H1 (cell line): ENCODE results near the gene PLEKHH2. TPM values are rescaled to one million over a fixed set of nuclear protein-coding genes. Genes with fewer than 3 reads are reported as not detected.

ENCODE experiments used
- CTCF ChIA-PET: fragments of 300-600 bp; sonication (Branson Sonifier 250); formaldehyde crosslinking; loops from one replicate; lab custom pipeline; 2021; ENCODE audit not compliant: partially characterized antibody; lab: Charles Lee
- POLR2A ChIA-PET: fragments of 300-600 bp; sonication (Branson Sonifier 250); formaldehyde crosslinking; loops from one replicate; lab custom pipeline; 2021; ENCODE audit warnings: inconsistent platforms; ENCODE audit not compliant: partially characterized antibody; lab: Charles Lee
- DNase-seq, 2 experiments: peaks; one replicate each; pipeline versions ENCODE4 v3.0.0 to v3.0.0-alpha.2; 2010 to 2022; ENCODE audit warnings: low spot score in 2 of 2, low read depth in 1 of 2, mixed read lengths in 1 of 2
- FAIRE-seq: peaks from 2 replicates; lab custom pipeline; 2011; peaks lifted over from hg19 to GRCh38; lab: Jason Lieb, UNC
- H2AFZ ChIP-seq: 2 replicates; pipeline ENCODE4 v1.8.1; 2012; ENCODE audit warnings: low read length, inconsistent platforms
- H2AK5ac ChIP-seq: 2 replicates; pipeline ENCODE4 v1.6.1; 2013; ENCODE audit warnings: low read depth, low read length
- H2BK120ac ChIP-seq: replicated peaks from 2 replicates; pipeline ENCODE3; 2013; ENCODE audit warnings: low read depth, low read length, inconsistent platforms
- H2BK12ac ChIP-seq: 2 replicates; pipeline ENCODE4 v1.6.1; 2013; ENCODE audit warnings: low read depth, low read length
- H2BK15ac ChIP-seq: 2 replicates; pipeline ENCODE4 v1.6.1; 2013; ENCODE audit warnings: low read length
- H2BK20ac ChIP-seq: 2 replicates; pipeline ENCODE4 v1.6.1; 2013; ENCODE audit warnings: low read length
- H2BK5ac ChIP-seq: 2 replicates; pipeline ENCODE4 v1.6.1; 2013; ENCODE audit warnings: low read depth, low read length
- H3K14ac ChIP-seq: 2 replicates; pipeline ENCODE4 v1.6.1; 2013; ENCODE audit warnings: inconsistent platforms; ENCODE audit not compliant: insufficient read length
- H3K18ac ChIP-seq: 2 replicates; pipeline ENCODE4 v1.6.1; 2013; ENCODE audit warnings: low read length; ENCODE audit errors: extremely low read depth
- H3K23ac ChIP-seq: 2 replicates; pipeline ENCODE4 v1.6.1; 2013; ENCODE audit warnings: inconsistent platforms; ENCODE audit not compliant: insufficient read length
- H3K23me2 ChIP-seq: 2 replicates; pipeline ENCODE4 v1.6.1; 2013; ENCODE audit warnings: low read depth, low read length
- H3K27ac ChIP-seq: 2 replicates; pipeline ENCODE4 v1.6.1; 2011; ENCODE audit warnings: low read depth, low read length, inconsistent platforms
- H3K27me3 ChIP-seq, 4 experiments: replicated peaks in 1 of 4; 1 replicate in 1 of 4; 2 replicates in 3 of 4; pipeline versions ENCODE4 v1.6.1 to v1.8.1; 2011 to 2013; ENCODE audit warnings: low read length in 3 of 4, mild to moderate bottlenecking in 3 of 4, inconsistent platforms in 2 of 4, mixed read lengths in 2 of 4, moderate library complexity in 1 of 4; ENCODE audit not compliant: control insufficient read depth in 3 of 4, insufficient read depth in 3 of 4; ENCODE audit errors: extremely low read depth in 1 of 4
- H3K36me3 ChIP-seq, 4 experiments: 2 replicates each; pipeline versions ENCODE4 v1.6.1 to v1.8.1; 2011 to 2013; ENCODE audit warnings: mild to moderate bottlenecking in 4 of 4, low read length in 3 of 4, moderate library complexity in 2 of 4, control low read depth in 1 of 4, inconsistent platforms in 1 of 4; ENCODE audit not compliant: insufficient read depth in 4 of 4, control insufficient read depth in 2 of 4
- H3K4ac ChIP-seq: replicated peaks from 2 replicates; pipeline ENCODE3; 2013; ENCODE audit warnings: low read length, low read depth, mixed read lengths, inconsistent platforms; ENCODE audit not compliant: insufficient read length
- H3K4me1 ChIP-seq, 4 experiments: replicated peaks in 1 of 4; 1 replicate in 1 of 4; 2 replicates in 3 of 4; pipeline versions ENCODE4 v1.6.1 to v1.8.1; 2011 to 2013; ENCODE audit warnings: low read length in 3 of 4, inconsistent platforms in 2 of 4, mixed read lengths in 1 of 4; ENCODE audit not compliant: insufficient read depth in 4 of 4, control insufficient read depth in 3 of 4
- H3K4me2 ChIP-seq, 2 experiments: 2 replicates each; pipeline versions ENCODE4 v1.6.1 to v1.8.1; 2011 to 2013; ENCODE audit warnings: low read depth in 2 of 2, low read length in 2 of 2, control low read depth in 1 of 2, inconsistent platforms in 1 of 2, mild to moderate bottlenecking in 1 of 2; ENCODE audit not compliant: insufficient read depth in 1 of 2
- H3K4me3 ChIP-seq, 4 experiments: fragments of 200-600, 300-600 bp in 1 of 4; sonication (generic), shearing (Covaris generic), sonication (Bioruptor Twin) in 1 of 4; 2 replicates each; pipeline versions ENCODE4 v1.5.1 to v1.8.1; 2011 to 2016; ENCODE audit warnings: low read length in 4 of 4, low read depth in 3 of 4, control low read depth in 2 of 4, inconsistent platforms in 2 of 4, mild to moderate bottlenecking in 2 of 4, mixed read lengths in 1 of 4, moderate library complexity in 1 of 4; ENCODE audit not compliant: insufficient read depth in 2 of 4; ENCODE audit errors: extremely low read depth in 1 of 4
- H3K56ac ChIP-seq: replicated peaks from 2 replicates; pipeline ENCODE3; 2013; ENCODE audit warnings: low read depth, mild to moderate bottlenecking, mixed read lengths, low read length, inconsistent platforms; ENCODE audit not compliant: insufficient read length
- H3K79me1 ChIP-seq: 2 replicates; pipeline ENCODE4 v1.6.1; 2013; ENCODE audit warnings: low read depth, low read length, control low read depth
- H3K79me2 ChIP-seq, 2 experiments: 2 replicates each; pipeline versions ENCODE4 v1.6.1 to v1.8.1; 2012 to 2013; ENCODE audit warnings: low read length in 2 of 2, mild to moderate bottlenecking in 2 of 2, inconsistent platforms in 1 of 2; ENCODE audit not compliant: insufficient read depth in 2 of 2, control insufficient read depth in 1 of 2
- H3K9ac ChIP-seq, 4 experiments: replicated peaks in 1 of 4; 1 replicate in 1 of 4; 2 replicates in 3 of 4; pipeline versions ENCODE4 v1.6.1 to v1.8.1; 2011 to 2013; ENCODE audit warnings: low read depth in 3 of 4, low read length in 3 of 4, control low read depth in 2 of 4, mild to moderate bottlenecking in 2 of 4, moderate library complexity in 2 of 4, inconsistent platforms in 1 of 4; ENCODE audit errors: extremely low read depth in 1 of 4
- H3K9me3 ChIP-seq, 2 experiments: 2 replicates each; pipeline versions ENCODE4 v1.6.1 to v1.8.1; 2012 to 2013; ENCODE audit warnings: mild to moderate bottlenecking in 2 of 2, moderate library complexity in 2 of 2, control low read depth in 1 of 2, inconsistent platforms in 1 of 2, low read depth in 1 of 2, low read length in 1 of 2, mixed read lengths in 1 of 2; ENCODE audit not compliant: insufficient read depth in 2 of 2
- H4K20me1 ChIP-seq, 2 experiments: replicated peaks in 1 of 2; 2 replicates each; pipeline versions ENCODE3 to v1.8.1; 2011 to 2013; ENCODE audit warnings: inconsistent platforms in 2 of 2, low read length in 2 of 2, mild to moderate bottlenecking in 1 of 2; ENCODE audit not compliant: insufficient read depth in 2 of 2, control insufficient read depth in 1 of 2
- H4K5ac ChIP-seq: 2 replicates; pipeline ENCODE4 v1.6.1; 2013; ENCODE audit warnings: low read length, low read depth, mixed read lengths, inconsistent platforms; ENCODE audit not compliant: insufficient read length
- H4K8ac ChIP-seq: 2 replicates; pipeline ENCODE4 v1.8.0; 2013; ENCODE audit warnings: mild to moderate bottlenecking, moderate library complexity, low read length, inconsistent platforms; ENCODE audit not compliant: insufficient read depth; ENCODE audit errors: extremely low read depth
- H4K91ac ChIP-seq: replicated peaks from 2 replicates; pipeline ENCODE3; 2013; ENCODE audit warnings: low read length, mixed read lengths, inconsistent platforms; ENCODE audit not compliant: insufficient read length
- ATF2 ChIP-seq: IDR thresholded peaks from 2 replicates; pipeline ENCODE4 v1.6.1; 2012; ENCODE audit warnings: low read length, inconsistent platforms
- EP300 ChIP-seq, 2 experiments: IDR thresholded peaks; 1 replicate in 1 of 2; 2 replicates in 1 of 2; pipeline ENCODE4 v1.6.1; 2011 to 2012; ENCODE audit warnings: low read depth in 2 of 2, low read length in 2 of 2, mild to moderate bottlenecking in 2 of 2, borderline replicate concordance in 1 of 2, inconsistent platforms in 1 of 2, moderate library complexity in 1 of 2
- KDM5A ChIP-seq: fragments of 200-600 bp; IDR thresholded peaks from 2 replicates; pipeline ENCODE4 v1.7.1; 2012; ENCODE audit warnings: mild to moderate bottlenecking, low read length, inconsistent platforms, mixed read lengths
- POLR2AphosphoS5 ChIP-seq: IDR thresholded peaks from 2 replicates; pipeline ENCODE4 v1.6.1; 2011; ENCODE audit warnings: low read depth, low read length
- SIX5 ChIP-seq: IDR thresholded peaks from 2 replicates; pipeline ENCODE4 v1.6.1; 2011; ENCODE audit warnings: mild to moderate bottlenecking, low read depth, low read length
- SUZ12 ChIP-seq: fragments of 200-600 bp; sonication (generic); IDR thresholded peaks from 2 replicates; pipeline ENCODE4 v1.6.1; 2012; ENCODE audit warnings: mild to moderate bottlenecking, inconsistent platforms, low read length, moderate library complexity, mixed read lengths
- TBP ChIP-seq: IDR thresholded peaks from 2 replicates; pipeline ENCODE4 v1.6.1; 2011; ENCODE audit warnings: low read depth, low read length, improper control_type of control experiment
- WGBS, 2 experiments: shearing (Covaris generic) in 1 of 2; methylation state at CpG; one replicate each; pipeline versions ENCODE4 v1.1.6 to v1.1.7; 2013 to 2015; ENCODE audit warnings: low lambda C conversion rate in 2 of 2, mixed read lengths in 2 of 2, inconsistent platforms in 1 of 2, low coverage in 1 of 2, missing lambda C conversion rate in 1 of 2; ENCODE audit not compliant: insufficient replicate concordance in 2 of 2, insufficient coverage in 1 of 2, insufficient read length in 1 of 2; ENCODE audit errors: extremely low coverage in 1 of 2, missing lambda C conversion rate in 1 of 2; 5-methylcytosine and 5-hydroxymethylcytosine counted together
- polyA plus RNA-seq, 7 experiments: library from polyadenylated mRNA; depleted of rRNA in 3 of 7; stranded (reverse) in 5 of 7; unstranded in 2 of 7; fragments of >200 nt in 5 of 7; fragments of 200-250 nt in 2 of 7; gene quantifications; 1 replicate in 5 of 7; 2 replicates in 1 of 7; 4 replicates in 1 of 7; pipeline versions ENCODE4 v1.2.1 to v1.2.3, GENCODE V29; 2011 to 2013; ENCODE audit warnings: missing spikeins in 2 of 7, mixed read lengths in 2 of 7
- total RNA-seq: library from RNA; stranded (reverse); fragmentation: NEBNext Ultra II Directional; extraction: Animal tissue kit (Norgen Biotek cat#: 25700); gene quantifications from 2 replicates; pipeline ENCODE4 v1.2.1, GENCODE V29; 2021
- TF ChIP-seq, protein P1 (sequence below): IDR thresholded peaks from 2 replicates; pipeline ENCODE4 v1.6.1; 2012; ENCODE audit warnings: inconsistent platforms
- TF ChIP-seq, protein P2 (sequence below), 3 experiments: IDR thresholded peaks; 1 replicate in 2 of 3; 2 replicates in 1 of 3; pipeline versions ENCODE4 v1.5.1 to v1.6.1; 2011; ENCODE audit warnings: low read length in 3 of 3, mild to moderate bottlenecking in 3 of 3, inconsistent platforms in 2 of 3, low read depth in 1 of 3, moderate library complexity in 1 of 3; ENCODE audit not compliant: insufficient read depth in 1 of 3; ENCODE audit errors: control extremely low read depth in 1 of 3

PLEKHH2 gene
- total and polyA plus RNA-seq, 2 of the 8 experiments (the other 6 are each of a cell fraction or from before 2014, with no cell fraction given), result 2.2 to 5.0 TPM

DNA sequence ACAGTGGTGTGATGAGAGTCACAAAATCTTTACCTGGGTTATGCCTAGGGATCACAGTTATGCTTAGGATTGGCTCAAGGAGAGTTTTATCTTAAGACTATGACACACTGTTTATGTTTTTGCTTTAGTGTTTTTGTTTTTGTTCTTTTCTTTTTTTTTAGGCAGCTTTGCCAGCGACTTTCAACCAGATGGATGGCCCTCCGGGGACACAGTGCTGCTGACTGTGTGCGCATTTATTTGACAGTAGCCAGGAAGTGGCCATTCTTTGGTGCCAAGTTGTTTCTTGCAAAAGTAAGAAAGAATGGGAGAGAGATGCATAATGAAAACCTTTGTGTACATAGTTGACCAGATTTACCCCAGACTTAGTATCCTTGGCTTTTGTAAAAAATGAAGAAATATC, 121.7 kb downstream of the PLEKHH2 start:
- no peak overlapping the region for H3K14ac ChIP-seq
- DNase-seq (no peak), FAIRE-seq (no peak)
- no peak overlapping the region for H2AFZ ChIP-seq
- H3K23me2 ChIP-seq, result no peaks in the 10 kb centered on the region; the same call in 1 of the 2 replicates
- no peak overlapping the region for H3K23ac ChIP-seq
- no peak overlapping the region for H2BK12ac ChIP-seq
- ChIA-PET CTCF (interaction anchor here (1.9 kb wide), 1 partner anchor 119 kb away, joined by 4 read pairs; no protein-coding TSS in a partner anchor), POLR2A (interaction anchor here (1.3 kb wide), 1 partner anchor 9 kb away, joined by 5 read pairs; no protein-coding TSS in a partner anchor)
- no peak overlapping the region for H2BK15ac ChIP-seq
- 86% methylated on average over 3 of the region's 3 CpGs; no CpG with 5 or more reads in 1 of the 2 experiments for WGBS, 2 experiments
- H3K79me1 ChIP-seq, result no peaks in the 10 kb centered on the region
- H2AK5ac ChIP-seq, result no peak overlapping the region
- H4K8ac ChIP-seq, result no peak overlapping the region
- H3K4ac ChIP-seq, result no peak overlapping the region
- no peak overlapping the region for H3K27ac ChIP-seq
- H3K4me2 ChIP-seq, result no peak overlapping the region
- H2BK120ac ChIP-seq, result no peak overlapping the region
- H3K27me3 ChIP-seq, result no peaks in the 10 kb centered on the region
- H4K91ac ChIP-seq, result no peak overlapping the region
- H3K18ac ChIP-seq, result no peak overlapping the region
- H3K9ac ChIP-seq, result no peak overlapping the region
- no peaks in the 10 kb centered on the region for H4K20me1 ChIP-seq
- H4K5ac ChIP-seq, result no peak overlapping the region
- H3K56ac ChIP-seq, result no peak overlapping the region
- no peaks in the 10 kb centered on the region for H3K79me2 ChIP-seq
- no peaks in the 10 kb centered on the region for H3K9me3 ChIP-seq
- H3K36me3 ChIP-seq, result no peaks in the 10 kb centered on the region
- H2BK20ac ChIP-seq, result no peak overlapping the region
- H2BK5ac ChIP-seq, result no peak overlapping the region
- H3K4me3 ChIP-seq, result no peak overlapping the region
- H3K4me1 ChIP-seq, result peaks cover 0 to 4% (median 0%) of the 10 kb centered on the region in 4 experiments; a peak in 1 of 7 replicates
- no peak for TF ChIP-seq EP300 (IDR thresholded peaks at IDR 0.05; ENCODE audit: borderline replicate concordance in 1 of 2, low read depth in 2 of 2, low read length in 2 of 2)
- TF ChIP-seq SIX5, result no peak
- TF ChIP-seq ATF2, result no peak
- no peak for TF ChIP-seq SUZ12
- TF ChIP-seq KDM5A, result no peak
- TF ChIP-seq, protein P1, sequence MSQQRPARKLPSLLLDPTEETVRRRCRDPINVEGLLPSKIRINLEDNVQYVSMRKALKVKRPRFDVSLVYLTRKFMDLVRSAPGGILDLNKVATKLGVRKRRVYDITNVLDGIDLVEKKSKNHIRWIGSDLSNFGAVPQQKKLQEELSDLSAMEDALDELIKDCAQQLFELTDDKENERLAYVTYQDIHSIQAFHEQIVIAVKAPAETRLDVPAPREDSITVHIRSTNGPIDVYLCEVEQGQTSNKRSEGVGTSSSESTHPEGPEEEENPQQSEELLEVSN, result no peak
- TF ChIP-seq, protein P2, sequence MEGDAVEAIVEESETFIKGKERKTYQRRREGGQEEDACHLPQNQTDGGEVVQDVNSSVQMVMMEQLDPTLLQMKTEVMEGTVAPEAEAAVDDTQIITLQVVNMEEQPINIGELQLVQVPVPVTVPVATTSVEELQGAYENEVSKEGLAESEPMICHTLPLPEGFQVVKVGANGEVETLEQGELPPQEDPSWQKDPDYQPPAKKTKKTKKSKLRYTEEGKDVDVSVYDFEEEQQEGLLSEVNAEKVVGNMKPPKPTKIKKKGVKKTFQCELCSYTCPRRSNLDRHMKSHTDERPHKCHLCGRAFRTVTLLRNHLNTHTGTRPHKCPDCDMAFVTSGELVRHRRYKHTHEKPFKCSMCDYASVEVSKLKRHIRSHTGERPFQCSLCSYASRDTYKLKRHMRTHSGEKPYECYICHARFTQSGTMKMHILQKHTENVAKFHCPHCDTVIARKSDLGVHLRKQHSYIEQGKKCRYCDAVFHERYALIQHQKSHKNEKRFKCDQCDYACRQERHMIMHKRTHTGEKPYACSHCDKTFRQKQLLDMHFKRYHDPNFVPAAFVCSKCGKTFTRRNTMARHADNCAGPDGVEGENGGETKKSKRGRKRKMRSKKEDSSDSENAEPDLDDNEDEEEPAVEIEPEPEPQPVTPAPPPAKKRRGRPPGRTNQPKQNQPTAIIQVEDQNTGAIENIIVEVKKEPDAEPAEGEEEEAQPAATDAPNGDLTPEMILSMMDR (IDR thresholded peaks at IDR 0.05; ENCODE audit: control extremely low read depth in 1 of 3, insufficient read depth in 1 of 3, low read depth in 1 of 3, low read length in 3 of 3), result no peak
- no peak for TF ChIP-seq TBP
- no peak for TF ChIP-seq POLR2AphosphoS5
